Measurements from ENCODE around the gene C2orf42. TPM values are rescaled to one million over a fixed set of nuclear protein-coding genes. Genes with fewer than 3 reads are reported as not detected.
"Not testable (repeated sequence)": the region's sequence is repeated elsewhere in the genome, so short reads cannot be mapped to it uniquely, and the experiment has no call there.

The C2orf42 gene
- total RNA-seq, 1 donor from 2014 or later, result 11.0 TPM

- no peak overlapping the region for H3K27ac Mint-ChIP-seq (ENCODE audit: unreplicated experiment)
- no peaks in the 10 kb centered on the region for H3K36me3 Mint-ChIP-seq (ENCODE audit: unreplicated experiment)
- no peaks in the 10 kb centered on the region for H3K9me3 Mint-ChIP-seq (ENCODE audit: unreplicated experiment)
- DNase-seq, result no peak
- no peaks in the 10 kb centered on the region for H3K4me1 Mint-ChIP-seq (ENCODE audit: low read depth, unreplicated experiment)
- no peak overlapping the region for H3K4me3 Mint-ChIP-seq (ENCODE audit: unreplicated experiment)
- no peak for TF ChIP-seq CTCF (IDR thresholded peaks at IDR 0.05; ENCODE audit: partially characterized antibody, unreplicated experiment)
- H3K27me3 Mint-ChIP-seq (ENCODE audit: unreplicated experiment), result peaks cover 5% of the 10 kb centered on the region
These were observed 78.8 kb downstream of the C2orf42 start for GRCh38 chr2:70111752-70112591.

- not testable (repeated sequence) for H3K36me3 Mint-ChIP-seq (ENCODE audit: unreplicated experiment); H3K27me3 Mint-ChIP-seq (ENCODE audit: unreplicated experiment); H3K27ac Mint-ChIP-seq (ENCODE audit: unreplicated experiment); H3K9me3 Mint-ChIP-seq (ENCODE audit: unreplicated experiment); H3K4me1 Mint-ChIP-seq (ENCODE audit: low read depth, unreplicated experiment); H3K4me3 Mint-ChIP-seq (ENCODE audit: unreplicated experiment); DNase-seq
These were observed 80.4 kb downstream of the C2orf42 start for GRCh38 chr2:70110397-70110796.

- H3K9me3 Mint-ChIP-seq (ENCODE audit: unreplicated experiment); H3K4me1 Mint-ChIP-seq (ENCODE audit: low read depth, unreplicated experiment); H3K27ac Mint-ChIP-seq (ENCODE audit: unreplicated experiment); H3K27me3 Mint-ChIP-seq (ENCODE audit: unreplicated experiment); H3K36me3 Mint-ChIP-seq (ENCODE audit: unreplicated experiment); DNase-seq; H3K4me3 Mint-ChIP-seq (ENCODE audit: unreplicated experiment): not testable (repeated sequence)
These were observed 84.7 kb downstream of the C2orf42 start for GRCh38 chr2:70106138-70106537.

- no peak for DNase-seq
- no peak for TF ChIP-seq CTCF (IDR thresholded peaks at IDR 0.05; ENCODE audit: partially characterized antibody, unreplicated experiment)
- H3K4me3 Mint-ChIP-seq (ENCODE audit: unreplicated experiment), result peak overlapping the region; percentile 66
- H3K27ac Mint-ChIP-seq (ENCODE audit: unreplicated experiment), result peak overlapping the region; percentile 28
- H3K27me3 Mint-ChIP-seq (ENCODE audit: unreplicated experiment), result peaks cover 5% of the 10 kb centered on the region
- peaks cover 6% of the 10 kb centered on the region for H3K4me1 Mint-ChIP-seq (ENCODE audit: low read depth, unreplicated experiment)
- H3K9me3 Mint-ChIP-seq (ENCODE audit: unreplicated experiment), result no peaks in the 10 kb centered on the region
- no peaks in the 10 kb centered on the region for H3K36me3 Mint-ChIP-seq (ENCODE audit: unreplicated experiment)
These were observed 86.3 kb downstream of the C2orf42 start for GRCh38 chr2:70104231-70105111.

- DNase-seq, result no peak
- no peak for TF ChIP-seq CTCF (IDR thresholded peaks at IDR 0.05; ENCODE audit: partially characterized antibody, unreplicated experiment)
- Mint-ChIP-seq H3K27me3 (ENCODE audit: unreplicated experiment) (peaks cover 5% of the 10 kb centered on the region), H3K36me3 (ENCODE audit: unreplicated experiment) (no peaks in the 10 kb centered on the region), H3K4me3 (ENCODE audit: unreplicated experiment) (no peak overlapping the region), H3K9me3 (ENCODE audit: unreplicated experiment) (no peaks in the 10 kb centered on the region), H3K4me1 (ENCODE audit: low read depth, unreplicated experiment) (peaks cover 6% of the 10 kb centered on the region), H3K27ac (ENCODE audit: unreplicated experiment) (no peak overlapping the region)
These were observed 87.2 kb downstream of the C2orf42 start for GRCh38 chr2:70103531-70104061.

- not testable (repeated sequence) for H3K4me1 Mint-ChIP-seq (ENCODE audit: low read depth, unreplicated experiment); H3K36me3 Mint-ChIP-seq (ENCODE audit: unreplicated experiment); H3K27me3 Mint-ChIP-seq (ENCODE audit: unreplicated experiment); H3K4me3 Mint-ChIP-seq (ENCODE audit: unreplicated experiment); H3K27ac Mint-ChIP-seq (ENCODE audit: unreplicated experiment); H3K9me3 Mint-ChIP-seq (ENCODE audit: unreplicated experiment); DNase-seq
These were observed 88.4 kb downstream of the C2orf42 start for GRCh38 chr2:70102323-70102905.

- H3K4me1 Mint-ChIP-seq (ENCODE audit: low read depth, unreplicated experiment); H3K36me3 Mint-ChIP-seq (ENCODE audit: unreplicated experiment); H3K4me3 Mint-ChIP-seq (ENCODE audit: unreplicated experiment); H3K9me3 Mint-ChIP-seq (ENCODE audit: unreplicated experiment); H3K27me3 Mint-ChIP-seq (ENCODE audit: unreplicated experiment); H3K27ac Mint-ChIP-seq (ENCODE audit: unreplicated experiment); DNase-seq: not testable (repeated sequence)
These were observed 89.1 kb downstream of the C2orf42 start for GRCh38 chr2:70101686-70102085.
